ENCODE results near the gene SRCIN1.

Gene SRCIN1

GRCh38 chr17:38613981-38614779, 8.4 kb upstream of the SRCIN1 start:
- H3K4me3 ChIP-seq (ENCODE audit: low read depth, low read length), result no peak overlapping the region
- H3K4me1 ChIP-seq (ENCODE audit: control insufficient read depth, insufficient read depth, low read length), result peaks cover 24% of the 10 kb centered on the region
- no peak overlapping the region for H3K27ac ChIP-seq (ENCODE audit: low read depth, low read length)
- H3K9me3 ChIP-seq (ENCODE audit: control insufficient read depth, insufficient read depth, low read depth, low read length), result peaks cover 10% of the 10 kb centered on the region
- no peak overlapping the region for H3K9ac ChIP-seq (ENCODE audit: low read length)
- H3K27me3 ChIP-seq (ENCODE audit: control insufficient read depth, insufficient read depth, low read length), result no peaks in the 10 kb centered on the region; the same call in 1 of the 2 replicates
- no peaks in the 10 kb centered on the region for H3K36me3 ChIP-seq (ENCODE audit: control insufficient read depth, insufficient read depth, low read length)

DNA sequence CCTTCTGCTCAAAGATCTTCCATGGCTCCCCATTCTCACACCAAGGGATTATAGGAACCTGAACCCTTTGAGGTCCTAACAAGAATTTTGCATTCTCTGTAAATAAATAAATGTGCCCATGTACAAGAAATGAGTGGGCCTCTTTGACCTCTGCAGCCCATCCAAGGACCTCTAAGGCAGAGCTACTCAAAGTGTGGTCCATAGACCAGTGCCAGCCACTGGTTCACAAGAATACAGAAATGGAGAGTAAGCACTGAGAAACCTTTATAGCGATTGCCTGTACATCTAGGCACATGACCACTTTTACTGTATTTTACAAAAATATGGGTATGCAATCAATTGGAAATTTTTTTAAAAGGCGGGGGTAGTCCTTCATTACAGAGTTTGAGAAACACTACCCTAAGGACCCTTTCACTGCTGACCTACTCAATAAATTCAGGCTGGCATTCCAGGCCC, 7.8 kb upstream of the SRCIN1 start:
- H3K36me3 ChIP-seq (ENCODE audit: control insufficient read depth, insufficient read depth, low read length), result no peaks in the 10 kb centered on the region
- H3K9me3 ChIP-seq (ENCODE audit: control insufficient read depth, insufficient read depth, low read depth, low read length), result peaks cover 10% of the 10 kb centered on the region
- no peak overlapping the region for H3K9ac ChIP-seq (ENCODE audit: low read length)
- H3K27ac ChIP-seq (ENCODE audit: low read depth, low read length), result no peak overlapping the region
- H3K27me3 ChIP-seq (ENCODE audit: control insufficient read depth, insufficient read depth, low read length), result no peaks in the 10 kb centered on the region; the same call in 1 of the 2 replicates
- peaks cover 30% of the 10 kb centered on the region for H3K4me1 ChIP-seq (ENCODE audit: control insufficient read depth, insufficient read depth, low read length)
- H3K4me3 ChIP-seq (ENCODE audit: low read depth, low read length), result no peak overlapping the region

DNA sequence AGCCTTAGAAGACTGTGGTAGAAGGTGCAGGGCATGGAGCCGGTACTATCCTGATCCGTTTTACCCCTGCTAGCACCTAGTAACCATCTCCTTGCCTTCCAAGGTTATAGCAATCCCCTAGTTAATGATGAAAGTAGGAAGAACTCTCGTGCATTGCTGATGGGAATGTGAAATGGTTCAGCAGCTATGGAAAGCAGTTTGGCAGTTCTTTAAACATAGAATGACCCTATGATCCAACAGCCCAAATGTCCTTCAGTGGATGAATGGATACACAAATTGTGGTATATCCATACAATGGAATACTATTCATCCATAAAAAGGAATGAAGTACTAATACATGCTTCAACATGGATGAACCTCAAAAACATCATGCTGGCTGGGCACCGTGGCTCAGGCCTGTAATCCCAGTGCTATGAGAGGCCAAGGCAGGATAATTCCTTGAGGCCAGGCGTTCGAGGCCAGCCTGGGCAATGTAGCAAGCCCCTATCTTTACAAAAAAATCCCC, 6.2 kb upstream of the SRCIN1 start:
- Histone ChIP-seq H3K27me3 (ENCODE audit: control insufficient read depth, insufficient read depth, low read length) (peaks cover 15% of the 10 kb centered on the region), H3K9me3 (ENCODE audit: control insufficient read depth, insufficient read depth, low read depth, low read length) (peaks cover 10% of the 10 kb centered on the region)

DNA sequence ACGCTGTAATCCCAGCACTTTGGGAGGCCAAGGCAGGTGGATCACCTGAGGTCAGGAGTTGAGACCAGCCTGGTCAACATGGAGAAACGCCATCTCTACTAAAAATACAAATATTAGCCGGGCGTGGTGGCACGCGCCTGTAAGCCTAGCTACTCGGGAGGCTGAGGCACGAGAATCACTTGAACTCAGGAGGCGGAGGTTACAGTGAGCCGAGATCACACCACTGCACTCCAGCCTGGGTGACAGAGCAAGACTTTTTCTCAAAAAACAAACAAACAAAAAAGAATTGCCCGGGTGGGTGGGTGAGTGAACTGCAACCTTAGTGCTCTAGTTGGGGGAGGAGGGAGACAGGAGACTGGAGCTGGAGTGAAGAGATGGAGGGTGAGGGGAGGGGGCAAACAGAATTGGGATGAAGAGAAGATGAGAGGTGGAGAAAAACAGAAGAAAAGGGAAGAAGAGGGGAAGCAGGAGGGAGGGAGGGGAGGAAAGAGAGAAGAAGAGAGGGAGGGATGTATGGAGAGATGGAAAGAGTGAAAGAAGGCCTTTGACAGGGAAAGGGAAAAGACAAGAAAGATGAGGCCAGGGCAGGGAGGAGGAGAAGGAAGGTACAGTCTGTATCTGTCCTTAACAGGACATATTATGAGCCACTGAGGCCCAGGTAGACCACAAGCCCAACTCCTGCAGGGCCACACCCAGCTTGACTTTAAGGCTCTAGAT, 5.5 kb upstream of the SRCIN1 start:
- Histone ChIP-seq H3K27ac (ENCODE audit: low read depth, low read length) (no peak overlapping the region), H3K9ac (ENCODE audit: low read length) (no peak overlapping the region), H3K4me3 (ENCODE audit: low read depth, low read length) (no peak overlapping the region), H3K9me3 (ENCODE audit: control insufficient read depth, insufficient read depth, low read depth, low read length) (peaks cover 10% of the 10 kb centered on the region), H3K27me3 (ENCODE audit: control insufficient read depth, insufficient read depth, low read length) (peaks cover 20% of the 10 kb centered on the region), H3K4me1 (ENCODE audit: control insufficient read depth, insufficient read depth, low read length) (peaks cover 42% of the 10 kb centered on the region), H3K36me3 (ENCODE audit: control insufficient read depth, insufficient read depth, low read length) (no peaks in the 10 kb centered on the region)

More for the DNA sequence above, 6.2 kb upstream of the SRCIN1 start:
- Histone ChIP-seq H3K4me3 (ENCODE audit: low read depth, low read length) (no peak overlapping the region), H3K27ac (ENCODE audit: low read depth, low read length) (no peak overlapping the region), H3K4me1 (ENCODE audit: control insufficient read depth, insufficient read depth, low read length) (peaks cover 39% of the 10 kb centered on the region), H3K9ac (ENCODE audit: low read length) (no peak overlapping the region), H3K36me3 (ENCODE audit: control insufficient read depth, insufficient read depth, low read length) (no peaks in the 10 kb centered on the region)

DNA sequence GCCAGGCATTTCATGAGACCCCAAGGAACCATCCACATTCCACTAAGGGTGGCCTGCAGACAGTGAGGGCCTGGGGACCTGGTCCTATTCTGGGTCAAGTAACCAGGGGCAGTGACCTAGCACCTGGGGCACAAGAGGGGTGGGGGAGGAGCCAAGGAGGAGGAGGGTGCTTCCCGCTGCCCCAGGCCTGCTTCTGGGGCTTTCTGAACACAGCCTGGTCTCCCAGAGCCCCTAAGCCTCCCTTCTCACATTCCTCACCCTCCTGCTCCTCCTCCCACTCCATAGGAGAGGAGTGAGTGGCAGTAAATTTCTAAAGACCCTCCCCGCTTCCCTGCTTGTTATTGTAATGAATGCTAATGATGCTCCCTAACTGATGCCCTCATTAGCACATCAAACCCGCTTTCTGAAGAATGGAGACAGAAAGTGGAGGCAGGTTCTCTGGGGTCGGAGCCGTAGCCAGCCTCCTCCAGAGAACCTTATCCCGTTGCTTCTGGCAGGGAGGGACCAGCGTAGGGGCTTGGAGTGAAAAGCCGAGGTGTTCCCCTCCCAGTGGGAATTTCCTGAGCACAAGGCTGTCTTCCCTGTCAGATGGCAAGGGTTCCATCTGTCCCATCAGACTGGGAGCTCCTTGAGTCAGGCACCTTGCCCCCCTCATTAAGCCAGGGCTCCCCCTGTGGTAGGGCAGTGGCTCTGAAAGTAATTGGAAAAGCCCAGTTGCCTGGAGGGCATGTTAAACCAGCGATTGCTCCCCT, 3.7 kb upstream of the SRCIN1 start:
- Histone ChIP-seq H3K27me3 (ENCODE audit: control insufficient read depth, insufficient read depth, low read length) (peaks cover 26% of the 10 kb centered on the region), H3K27ac (ENCODE audit: low read depth, low read length) (peak overlapping the region; percentile 83), H3K9ac (ENCODE audit: low read length) (peak overlapping the region; percentile 81), H3K9me3 (ENCODE audit: control insufficient read depth, insufficient read depth, low read depth, low read length) (peaks cover 10% of the 10 kb centered on the region), H3K36me3 (ENCODE audit: control insufficient read depth, insufficient read depth, low read length) (no peaks in the 10 kb centered on the region), H3K4me3 (ENCODE audit: low read depth, low read length) (peak overlapping the region; percentile 44), H3K4me1 (ENCODE audit: control insufficient read depth, insufficient read depth, low read length) (peaks cover 40% of the 10 kb centered on the region)

DNA sequence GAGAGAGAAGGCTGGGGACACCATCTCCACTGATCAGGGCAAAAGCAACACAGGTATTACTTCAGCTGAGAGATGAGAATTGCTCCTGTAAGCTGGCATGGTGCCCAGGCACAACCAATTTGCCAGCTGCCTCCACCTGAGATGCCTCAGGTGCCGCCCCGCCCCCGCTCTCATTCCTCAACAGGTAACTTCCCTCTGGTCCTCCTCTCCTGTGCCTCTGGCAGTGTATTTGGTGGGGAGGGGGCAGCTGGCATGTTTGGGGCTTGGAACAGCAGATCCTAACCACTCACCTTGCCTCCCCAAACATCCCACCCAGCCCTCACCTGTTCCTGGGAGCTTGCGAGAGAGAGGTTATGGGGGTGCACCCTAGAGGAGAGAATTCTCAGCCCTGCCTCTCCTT, 2.9 kb upstream of the SRCIN1 start:
- Histone ChIP-seq H3K36me3 (ENCODE audit: control insufficient read depth, insufficient read depth, low read length) (no peaks in the 10 kb centered on the region), H3K27me3 (ENCODE audit: control insufficient read depth, insufficient read depth, low read length) (peaks cover 34% of the 10 kb centered on the region), H3K4me3 (ENCODE audit: low read depth, low read length) (peak overlapping the region; percentile 29), H3K9ac (ENCODE audit: low read length) (peak overlapping the region; percentile 41), H3K27ac (ENCODE audit: low read depth, low read length) (peak overlapping the region; percentile 83), H3K9me3 (ENCODE audit: control insufficient read depth, insufficient read depth, low read depth, low read length) (peaks cover 10% of the 10 kb centered on the region), H3K4me1 (ENCODE audit: control insufficient read depth, insufficient read depth, low read length) (peaks cover 41% of the 10 kb centered on the region)

DNA sequence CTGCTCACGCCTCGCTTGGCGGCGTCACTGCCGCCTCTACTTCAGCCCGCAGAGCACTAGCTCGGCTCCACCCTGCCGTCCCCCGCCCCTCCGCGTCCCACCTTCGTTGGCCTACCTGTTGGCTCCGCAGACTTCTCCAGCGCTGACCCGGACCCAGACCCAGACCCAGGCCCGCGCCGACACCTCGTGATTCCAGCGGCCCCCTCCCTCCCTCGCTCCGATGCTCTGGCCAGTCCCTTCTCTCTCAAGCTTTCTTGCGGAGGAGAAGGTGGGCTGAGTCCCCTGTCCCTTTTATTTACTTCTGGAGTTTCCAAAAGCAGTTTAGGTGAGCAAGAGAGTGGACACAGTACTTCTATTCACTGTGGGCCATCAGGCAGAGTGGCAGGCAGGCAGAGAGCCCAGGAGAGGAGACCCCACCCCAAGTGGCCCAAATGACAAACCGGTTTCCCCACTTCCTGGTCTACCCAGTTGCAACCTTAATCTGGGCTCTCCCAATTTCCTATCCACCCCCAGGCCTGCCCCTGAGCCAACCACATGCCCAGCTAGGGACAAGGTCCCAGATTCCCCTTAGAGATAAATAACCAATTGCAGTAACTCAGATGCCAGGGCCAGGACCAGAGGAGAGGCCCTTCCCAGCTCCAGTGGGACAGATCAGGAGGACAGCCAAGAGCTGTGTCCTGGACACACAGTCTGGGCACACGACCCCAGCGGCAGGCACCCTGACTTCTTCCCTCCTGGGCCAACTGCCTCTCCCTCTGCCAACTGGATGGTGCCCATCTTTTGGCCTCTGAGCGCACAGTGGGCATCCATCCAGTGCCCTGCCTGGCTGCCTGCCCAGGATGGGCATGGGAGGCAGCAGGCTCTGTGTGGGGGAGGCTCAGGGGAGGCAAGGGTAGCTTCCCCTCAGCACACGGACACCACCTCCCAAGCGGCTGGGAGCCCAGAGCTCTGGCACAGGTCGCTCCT, 1.2 kb upstream of the SRCIN1 start:
- peak overlapping the region; percentile 15; the same call in 1 of the 2 replicates for H3K27ac ChIP-seq (ENCODE audit: low read depth, low read length)
- H3K4me1 ChIP-seq (ENCODE audit: control insufficient read depth, insufficient read depth, low read length), result peaks cover 50% of the 10 kb centered on the region
- H3K9me3 ChIP-seq (ENCODE audit: control insufficient read depth, insufficient read depth, low read depth, low read length), result peaks cover 5% of the 10 kb centered on the region

GRCh38 chr17:38605411-38605840, 326 bp downstream of the SRCIN1 start:
- H3K4me3 ChIP-seq (ENCODE audit: low read depth, low read length), result peak overlapping the region; percentile 71
- H3K27me3 ChIP-seq (ENCODE audit: control insufficient read depth, insufficient read depth, low read length), result peaks cover 49% of the 10 kb centered on the region
- no peaks in the 10 kb centered on the region for H3K9me3 ChIP-seq (ENCODE audit: control insufficient read depth, insufficient read depth, low read depth, low read length)
- no peak overlapping the region for H3K27ac ChIP-seq (ENCODE audit: low read depth, low read length)
- no peak overlapping the region for H3K9ac ChIP-seq (ENCODE audit: low read length)
- H3K4me1 ChIP-seq (ENCODE audit: control insufficient read depth, insufficient read depth, low read length), result peaks cover 62% of the 10 kb centered on the region
- no peaks in the 10 kb centered on the region for H3K36me3 ChIP-seq (ENCODE audit: control insufficient read depth, insufficient read depth, low read length)

More for the DNA sequence above, 1.2 kb upstream of the SRCIN1 start:
- H3K4me3 ChIP-seq (ENCODE audit: low read depth, low read length), result peak overlapping the region; percentile 71
- H3K36me3 ChIP-seq (ENCODE audit: control insufficient read depth, insufficient read depth, low read length), result no peaks in the 10 kb centered on the region
- peak overlapping the region; percentile 75 for H3K9ac ChIP-seq (ENCODE audit: low read length)
- H3K27me3 ChIP-seq (ENCODE audit: control insufficient read depth, insufficient read depth, low read length), result peaks cover 49% of the 10 kb centered on the region

DNA sequence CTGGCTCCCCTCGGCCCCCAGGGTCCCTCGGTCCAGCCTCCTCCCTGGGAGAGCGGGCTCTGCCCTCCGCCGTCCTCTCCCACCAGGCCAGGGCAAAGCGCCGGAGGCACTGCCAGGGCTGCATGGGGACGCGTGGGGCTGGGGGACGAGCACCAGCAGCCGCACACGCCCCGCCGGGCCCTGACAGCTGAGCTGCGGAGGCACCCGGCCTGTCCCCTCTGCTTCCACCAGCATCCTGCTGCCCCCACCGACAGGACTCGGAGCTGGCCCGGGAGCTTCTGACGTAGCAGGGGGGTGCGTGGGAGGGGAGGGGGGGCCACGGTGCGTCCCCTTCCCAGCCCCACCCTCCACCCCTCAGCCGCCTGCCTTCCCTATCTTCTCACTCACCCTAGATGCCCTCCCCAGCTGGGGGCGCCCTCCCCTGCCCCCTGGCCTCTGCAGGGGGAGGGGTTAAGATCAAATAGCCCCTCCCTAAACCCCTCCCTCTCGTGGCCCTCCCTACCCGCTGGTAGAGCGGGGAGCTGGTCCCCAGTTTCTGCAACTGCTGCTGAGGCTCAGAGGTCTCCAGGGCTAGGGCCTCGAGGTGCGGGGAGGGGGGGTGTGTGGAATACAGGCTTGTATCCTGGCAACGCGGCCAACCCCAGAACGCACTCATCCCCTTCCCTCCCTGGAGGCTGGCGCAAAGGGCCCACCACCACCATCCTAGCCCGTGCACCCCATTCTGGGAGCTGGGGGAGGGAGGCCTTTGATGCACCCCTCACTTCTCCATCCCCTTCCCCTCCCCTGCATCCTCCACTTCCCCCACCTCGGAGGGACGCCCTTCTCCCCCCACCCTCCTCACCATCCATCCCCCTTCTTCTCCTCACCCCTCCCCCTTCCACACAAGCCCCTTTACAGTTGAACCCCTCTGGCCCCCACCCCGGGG, 1.0 kb downstream of the SRCIN1 start:
- peak overlapping the region; percentile 28 for H3K9ac ChIP-seq (ENCODE audit: low read length)

More for the DNA sequence above, 1.0 kb downstream of the SRCIN1 start:
- H3K4me3 ChIP-seq (ENCODE audit: low read depth, low read length), result peak overlapping the region; percentile 71
- peaks cover 49% of the 10 kb centered on the region for H3K27me3 ChIP-seq (ENCODE audit: control insufficient read depth, insufficient read depth, low read length)
- no peaks in the 10 kb centered on the region for H3K9me3 ChIP-seq (ENCODE audit: control insufficient read depth, insufficient read depth, low read depth, low read length)
- H3K4me1 ChIP-seq (ENCODE audit: control insufficient read depth, insufficient read depth, low read length), result peaks cover 67% of the 10 kb centered on the region
- no peaks in the 10 kb centered on the region for H3K36me3 ChIP-seq (ENCODE audit: control insufficient read depth, insufficient read depth, low read length)
- H3K27ac ChIP-seq (ENCODE audit: low read depth, low read length), result no peak overlapping the region
